ENCODE results near the gene PDE4D.
"Not testable (repeated sequence)": the region's sequence is repeated elsewhere in the genome, so short reads cannot be mapped to it uniquely, and the experiment has no call there.

PDE4D gene

GRCh38 chr5:59058969-59059687, 834.4 kb downstream of the PDE4D start:
- DNase-seq (ENCODE audit: low read depth, low spot score) = no peak

GRCh38 chr5:59058237-59058636, 835.3 kb downstream of the PDE4D start:
- no peak overlapping the region for H3K27ac ChIP-seq

More at GRCh38 chr5:59058969-59059687, 834.4 kb downstream of the PDE4D start:
- H3K27ac ChIP-seq = no peak overlapping the region

DNA sequence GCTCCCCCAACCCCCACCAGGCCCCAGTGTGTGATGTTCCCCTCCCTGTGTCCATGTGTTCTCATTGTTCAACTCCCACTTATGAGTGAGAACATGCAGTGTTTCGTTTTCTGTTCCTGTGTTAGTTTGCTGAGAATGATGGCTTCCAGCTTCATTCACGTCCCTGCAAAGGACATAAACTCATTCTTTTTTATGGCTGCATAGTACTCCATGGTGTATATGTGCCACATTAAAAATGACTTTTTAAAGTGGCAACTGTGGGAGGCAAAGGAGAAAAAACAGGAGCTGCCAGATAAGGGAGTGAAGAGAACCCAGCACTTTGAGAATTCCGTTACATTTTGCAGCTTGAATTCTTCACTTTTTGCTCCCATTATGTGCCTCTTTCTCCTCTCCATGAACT, 836.9 kb downstream of the PDE4D start:
- DNase-seq (ENCODE audit: low read depth, low spot score); H3K27ac ChIP-seq: not testable (repeated sequence)

More at GRCh38 chr5:59058237-59058636, 835.3 kb downstream of the PDE4D start:
- no peak for DNase-seq (ENCODE audit: low read depth, low spot score)

DNA sequence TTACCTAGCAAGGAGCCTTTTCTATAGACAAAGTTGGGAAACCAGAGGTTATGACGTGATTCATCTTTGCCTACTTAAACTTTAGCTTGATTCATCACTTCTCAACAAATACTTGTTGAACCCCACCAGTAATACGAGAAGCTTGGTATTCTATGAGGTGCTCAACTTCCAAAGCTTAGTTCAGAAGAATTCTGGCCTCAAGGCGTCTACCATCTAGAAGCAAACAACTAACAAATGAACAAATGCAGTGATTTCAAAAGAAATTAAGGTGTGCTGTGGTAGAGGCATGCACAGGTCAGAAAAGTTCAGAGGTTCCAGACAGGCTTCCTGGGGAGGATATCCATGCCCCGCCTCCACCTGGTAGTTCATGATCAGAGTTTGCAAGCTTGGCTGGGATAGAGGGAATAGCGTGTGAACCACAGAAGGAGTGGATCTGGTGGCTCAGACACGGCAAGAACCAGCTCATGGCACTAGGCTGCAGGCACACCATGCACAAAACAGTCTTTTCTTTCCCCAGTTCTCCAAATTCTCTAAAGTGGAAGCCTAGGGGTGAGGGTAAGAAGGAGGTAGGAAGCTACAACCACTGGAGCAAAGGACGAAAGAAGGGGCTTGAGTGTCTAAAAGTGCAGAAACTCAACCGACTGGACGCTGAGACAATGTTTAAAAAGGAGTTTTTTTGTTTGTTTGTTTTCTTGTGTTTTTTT, 837.6 kb downstream of the PDE4D start:
- DNase-seq (ENCODE audit: low read depth, low spot score) = no peak
- H3K27ac ChIP-seq = no peak overlapping the region

DNA sequence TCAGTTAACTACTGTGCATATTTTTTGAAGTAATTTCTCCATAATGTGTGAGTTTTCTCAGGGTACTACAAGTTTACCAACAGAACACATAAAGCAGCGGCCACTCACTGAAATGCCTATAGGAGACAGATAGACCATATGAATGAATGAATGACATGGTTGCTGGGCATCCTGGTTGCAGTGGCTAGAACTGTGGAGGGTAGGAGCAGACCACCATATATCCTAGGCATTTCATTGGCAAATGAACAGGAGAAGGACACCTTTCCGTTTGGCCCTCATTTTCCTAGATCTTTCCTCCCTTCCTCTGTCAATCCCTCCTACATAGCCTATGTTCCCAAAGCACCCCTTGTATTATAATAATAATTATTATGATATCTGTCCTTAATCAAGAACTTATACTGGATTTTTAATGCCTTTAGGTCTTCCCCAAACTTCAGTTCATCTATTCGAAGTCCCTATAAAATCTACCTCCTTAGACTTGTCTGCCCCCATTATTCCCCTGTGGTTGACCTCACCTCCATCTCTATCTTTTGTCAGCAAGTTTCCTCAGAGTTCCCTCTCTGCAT, 838.5 kb downstream of the PDE4D start:
- H3K27ac ChIP-seq = no peak overlapping the region
- DNase-seq (ENCODE audit: low read depth, low spot score) = no peak

DNA sequence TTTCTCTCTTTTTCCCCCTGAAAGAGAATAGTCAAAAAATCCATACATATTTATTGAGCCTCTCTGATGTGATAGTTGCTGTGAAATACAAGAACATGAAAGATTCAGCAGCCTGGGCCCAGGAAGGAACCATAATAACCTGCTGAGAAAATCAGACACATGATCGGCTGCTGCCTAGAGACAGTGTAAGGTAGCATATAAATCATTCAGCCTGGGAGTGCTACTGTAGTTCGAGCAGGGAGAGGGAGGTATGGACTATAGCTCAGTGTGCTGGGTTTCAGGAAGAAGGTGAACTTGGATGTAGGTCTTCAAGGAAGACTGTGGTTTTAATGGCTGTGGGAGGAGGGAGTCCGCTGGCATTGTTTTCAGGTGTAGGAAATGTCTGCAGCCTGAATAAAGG, 841.6 kb downstream of the PDE4D start:
- no peak for DNase-seq (ENCODE audit: low read depth, low spot score)
- H3K27ac ChIP-seq = no peak overlapping the region

- no peak for DNase-seq (ENCODE audit: low read depth, low spot score)
- H3K27ac ChIP-seq = no peak overlapping the region
These were observed 844.4 kb downstream of the PDE4D start for GRCh38 chr5:59049095-59049494.

- H3K27ac ChIP-seq = peak overlapping the region; percentile 47
- no peak for DNase-seq (ENCODE audit: low read depth, low spot score)
These were observed 851.1 kb downstream of the PDE4D start for GRCh38 chr5:59042201-59043055.

GRCh38 chr5:59041355-59041754, 852.2 kb downstream of the PDE4D start:
- DNase-seq (ENCODE audit: low read depth, low spot score) = no peak
- H3K27ac ChIP-seq = no peak overlapping the region

- H3K27ac ChIP-seq = no peak overlapping the region
- DNase-seq (ENCODE audit: low read depth, low spot score) = no peak
These were observed 852.7 kb downstream of the PDE4D start for GRCh38 chr5:59040804-59041201.

DNA sequence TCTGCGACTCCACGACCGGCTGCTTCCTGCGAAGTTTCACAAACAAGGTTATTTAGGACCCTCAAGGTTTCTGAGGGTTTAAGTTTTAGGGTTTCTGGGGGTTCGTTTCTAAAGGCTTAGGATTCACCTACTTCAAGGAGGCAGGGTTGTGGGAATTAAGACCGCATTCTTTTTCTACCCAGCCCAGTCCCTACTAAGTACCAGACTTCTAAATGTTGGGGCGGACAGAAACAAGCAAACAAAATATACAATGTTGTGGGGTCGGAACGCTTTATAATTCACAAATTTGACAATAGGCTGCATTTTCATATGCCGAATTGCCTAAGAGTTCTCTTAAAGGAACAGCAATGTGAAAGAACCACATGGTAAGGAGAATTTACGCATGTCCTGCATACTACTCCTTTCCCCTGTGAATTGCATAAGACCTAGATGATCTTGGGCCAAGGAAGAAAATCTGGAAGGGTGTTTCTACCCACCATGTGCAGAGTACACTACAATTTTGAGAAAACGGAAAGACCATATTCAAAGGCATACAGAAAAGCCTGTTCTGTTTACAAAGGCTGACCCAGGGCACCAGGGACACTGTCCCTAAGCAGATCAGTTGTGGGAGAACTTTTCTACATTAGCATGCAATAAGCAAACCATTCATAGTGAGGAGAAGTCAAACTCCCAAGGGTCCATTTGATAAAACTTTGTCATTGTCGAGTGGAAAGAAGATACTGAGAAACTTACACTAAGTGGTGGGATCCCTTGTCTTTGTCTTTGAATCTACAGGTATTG, 853.3 kb downstream of the PDE4D start:
- DNase-seq (ENCODE audit: low read depth, low spot score) = no peak
- H3K27ac ChIP-seq = no peak overlapping the region

- peak overlapping the region; percentile 6 for H3K27ac ChIP-seq
- DNase-seq (ENCODE audit: low read depth, low spot score) = peak; percentile 18
These were observed 854.1 kb downstream of the PDE4D start for GRCh38 chr5:59039296-59040023.

GRCh38 chr5:59038798-59039295, 854.7 kb downstream of the PDE4D start:
- H3K27ac ChIP-seq = peak overlapping the region; percentile 6
- no peak for DNase-seq (ENCODE audit: low read depth, low spot score)

GRCh38 chr5:59037941-59038797, 855.4 kb downstream of the PDE4D start:
- H3K27ac ChIP-seq = no peak overlapping the region
- DNase-seq (ENCODE audit: low read depth, low spot score) = no peak

DNA sequence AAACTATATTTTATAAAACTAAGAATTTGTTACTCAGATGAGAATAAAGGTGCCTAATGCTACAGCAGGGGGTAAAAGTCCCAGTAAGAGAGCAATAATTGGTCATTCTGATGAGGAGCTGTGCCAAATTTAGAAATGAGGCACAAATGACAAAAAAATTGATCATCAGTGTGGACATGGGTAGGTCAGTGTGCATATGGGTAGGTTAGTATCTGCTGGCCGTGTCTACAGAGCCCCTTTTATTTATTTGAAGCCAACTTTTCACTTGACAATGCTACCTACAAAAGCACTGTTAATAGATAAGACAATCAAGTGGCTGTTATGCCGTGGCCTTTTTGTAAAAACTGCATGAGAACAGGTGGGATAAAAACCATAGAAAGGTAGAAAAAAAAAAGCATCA, 856.1 kb downstream of the PDE4D start:
- H3K27ac ChIP-seq = peak overlapping the region; percentile 81
- DNase-seq (ENCODE audit: low read depth, low spot score) = no peak

- peak overlapping the region; percentile 81 for H3K27ac ChIP-seq
- no peak for DNase-seq (ENCODE audit: low read depth, low spot score)
These were observed 856.5 kb downstream of the PDE4D start for GRCh38 chr5:59037041-59037440.

DNA sequence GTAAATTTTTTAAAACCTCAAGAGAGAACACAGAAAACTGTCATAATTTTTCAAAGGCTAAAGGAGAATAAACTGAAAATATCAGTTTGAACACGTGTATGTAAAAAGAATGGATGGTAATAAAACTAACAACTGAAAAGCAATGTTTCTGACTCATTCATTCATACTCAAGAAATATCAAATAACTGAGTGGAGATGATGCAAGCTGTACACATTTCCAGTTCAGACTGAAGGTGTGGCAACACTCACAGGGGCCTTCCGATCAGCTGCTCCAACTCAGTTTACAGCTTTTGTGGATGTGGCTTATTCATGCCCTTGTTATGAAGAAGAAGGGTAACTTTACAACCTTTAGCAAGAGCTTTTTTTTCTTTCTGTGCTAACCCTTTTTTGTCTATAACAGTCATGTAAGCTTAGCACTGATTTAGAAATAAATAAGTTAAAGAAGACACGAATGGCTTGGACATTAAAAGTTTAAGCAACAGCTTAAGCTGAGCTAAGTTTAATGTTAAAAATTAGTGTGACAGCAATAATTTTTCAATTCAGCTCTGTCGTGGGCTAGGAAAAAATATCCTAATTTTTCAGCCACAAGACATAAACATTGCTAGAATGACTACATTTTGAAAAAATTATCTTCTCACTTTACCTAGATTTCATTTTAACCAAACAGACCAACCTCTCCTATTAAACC, 857.1 kb downstream of the PDE4D start:
- peak; percentile 90 for DNase-seq (ENCODE audit: low read depth, low spot score)
- H3K27ac ChIP-seq = peak overlapping the region; percentile 81

Measured in epithelial cell of prostate (primary cell).